ENCODE measurements around the gene TBC1D13.
"Not testable (repeated sequence)": the region's sequence is repeated elsewhere in the genome, so short reads cannot be mapped to it uniquely, and the experiment has no call there.

Gene TBC1D13

DNA sequence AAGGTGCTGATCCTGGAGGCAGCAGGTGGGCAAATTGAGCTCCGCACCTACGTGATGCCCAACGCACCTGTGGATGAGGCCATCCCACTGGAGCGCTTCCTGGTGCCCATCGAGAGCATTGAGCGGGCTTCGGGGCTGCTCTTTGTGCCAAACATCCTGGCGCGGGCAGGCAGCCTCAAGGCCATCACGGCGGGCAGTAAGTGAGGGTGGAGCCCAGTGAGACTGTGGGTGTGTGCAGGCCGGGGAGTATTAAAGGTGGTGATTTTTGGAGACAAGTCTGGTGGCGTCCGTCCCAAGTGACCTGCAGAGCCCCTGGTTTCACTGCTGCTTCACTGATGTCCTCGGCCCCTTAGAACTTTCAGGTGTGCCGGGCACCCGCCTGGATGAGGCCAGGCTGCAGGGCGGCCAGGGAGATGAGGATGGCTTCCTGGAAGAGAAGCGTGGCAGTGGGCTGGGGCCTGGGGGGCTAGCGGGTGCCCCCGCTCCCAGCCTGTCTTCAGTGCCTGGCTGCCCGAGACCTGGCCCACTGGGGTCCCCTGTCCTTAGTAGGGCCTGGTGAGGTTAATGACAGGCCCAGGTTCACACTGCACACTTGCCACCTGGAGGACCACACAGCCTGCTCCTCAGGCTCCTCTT is 35.5 kb downstream of the TBC1D13 start:
- no peak for DNase-seq

DNA sequence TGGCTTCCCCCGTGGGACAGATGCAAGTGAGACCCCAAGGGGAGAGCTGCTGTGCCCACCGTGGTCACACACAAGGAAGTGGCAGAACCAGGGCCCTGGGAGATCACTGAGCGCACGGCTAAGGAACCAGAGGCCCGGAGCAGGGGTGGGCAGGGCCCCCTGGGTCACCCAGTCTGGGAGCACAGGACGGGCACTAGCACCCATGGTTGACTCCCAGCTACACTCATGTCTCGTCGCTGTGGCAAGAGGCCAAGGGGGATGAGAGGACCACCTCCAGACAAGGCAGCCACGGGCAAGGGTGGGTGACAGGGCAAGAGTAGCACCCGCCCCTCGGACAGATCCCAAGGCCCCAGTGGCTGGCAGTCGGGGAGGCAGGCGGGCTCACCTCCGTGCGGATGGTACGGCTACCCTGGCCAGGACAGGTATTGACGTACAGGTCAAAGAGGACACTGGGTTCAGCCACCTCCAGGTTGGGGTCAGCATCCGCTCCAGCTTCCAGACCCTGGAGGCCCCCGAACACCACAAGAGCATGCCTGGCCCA is 36.4 kb downstream of the TBC1D13 start:
- no peak for DNase-seq

DNA sequence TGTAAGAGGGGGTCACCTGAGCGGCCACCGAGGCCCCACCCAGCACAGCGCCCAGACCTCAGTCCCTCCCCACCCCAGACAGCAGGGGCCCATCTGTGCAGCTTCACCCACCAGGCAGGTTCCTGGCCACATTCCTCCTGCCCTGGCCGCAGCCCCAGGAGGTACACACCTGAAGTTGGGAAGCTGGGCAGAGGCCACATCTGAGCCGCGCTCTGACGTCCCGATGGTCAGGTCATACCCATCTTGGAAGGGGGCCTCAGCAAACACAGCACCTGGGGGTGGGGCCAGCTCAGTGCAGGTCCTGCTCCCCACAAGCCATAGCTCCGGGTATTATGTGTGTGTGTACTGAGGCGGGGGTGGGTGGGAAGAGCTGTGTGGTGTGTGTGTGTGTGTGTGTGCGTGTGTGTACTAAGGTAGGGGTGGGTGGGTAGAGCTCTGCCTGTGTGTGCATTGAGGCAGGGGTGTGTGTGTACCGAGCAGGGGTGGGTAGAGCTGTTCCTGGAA is 36.9 kb downstream of the TBC1D13 start:
- DNase-seq = no peak

DNA sequence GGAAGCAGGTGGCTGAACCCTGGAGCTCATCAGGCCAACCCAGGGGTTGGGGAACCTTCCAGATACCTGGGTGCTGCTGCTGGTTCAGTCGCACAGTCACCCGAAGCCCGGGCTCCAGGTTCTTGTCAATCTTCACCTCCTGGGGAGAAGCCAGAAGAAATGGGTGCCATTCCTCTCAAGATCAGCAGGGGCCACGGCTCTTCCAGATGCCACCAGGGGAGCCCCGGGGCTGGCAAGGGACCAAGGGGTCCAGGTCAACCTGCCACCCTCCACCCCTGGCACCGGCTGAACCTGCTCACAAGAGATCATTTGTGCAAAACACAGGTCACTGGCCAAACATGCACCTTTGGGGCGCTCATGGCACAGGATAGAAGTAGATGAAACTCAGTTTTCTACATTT is 37.9 kb downstream of the TBC1D13 start:
- DNase-seq = no peak

DNA sequence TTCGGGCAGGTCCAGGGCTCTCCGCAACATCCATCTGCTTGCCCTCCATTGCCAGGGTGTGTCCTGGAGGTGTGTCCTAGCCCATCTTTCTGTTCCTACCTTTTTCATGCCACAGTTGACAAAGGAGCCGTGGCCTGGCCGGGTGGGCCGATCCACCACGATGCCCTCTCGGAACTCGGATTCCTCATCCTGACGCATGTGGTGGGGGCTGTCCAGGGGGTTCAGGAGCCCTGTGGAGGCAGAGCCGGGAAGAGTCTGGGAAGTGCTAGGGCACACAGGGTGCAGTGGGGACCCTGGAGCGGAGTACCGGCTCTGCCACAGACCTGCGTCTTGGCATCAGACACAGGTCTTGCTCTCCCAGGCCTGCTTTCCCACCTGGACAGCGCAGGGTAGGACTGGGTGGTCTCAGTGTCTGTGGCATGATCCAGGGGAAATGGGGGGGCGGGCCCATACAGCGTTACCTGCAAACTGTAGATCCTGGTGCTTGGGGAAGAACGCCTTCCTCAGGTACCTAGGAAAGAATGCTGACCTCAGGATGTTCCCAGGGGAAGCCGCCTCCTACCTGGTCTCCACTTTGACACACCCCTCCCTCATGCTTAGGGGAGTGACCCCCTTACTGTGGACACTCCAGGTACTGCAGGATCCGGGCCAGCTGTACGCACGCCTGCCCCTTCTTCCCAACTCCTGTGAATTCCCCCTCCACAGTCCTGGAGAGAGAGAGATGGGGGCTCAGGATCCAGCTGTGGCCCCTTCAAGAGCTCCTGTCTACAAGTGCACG is 39.1 kb downstream of the TBC1D13 start:
- no peak for DNase-seq

GRCh38 chr9:128828267-128828666 is 41.2 kb downstream of the TBC1D13 start:
- DNase-seq = no peak

- no peak for DNase-seq
These were observed 41.8 kb downstream of the TBC1D13 start for GRCh38 chr9:128828719-128829452.

DNA sequence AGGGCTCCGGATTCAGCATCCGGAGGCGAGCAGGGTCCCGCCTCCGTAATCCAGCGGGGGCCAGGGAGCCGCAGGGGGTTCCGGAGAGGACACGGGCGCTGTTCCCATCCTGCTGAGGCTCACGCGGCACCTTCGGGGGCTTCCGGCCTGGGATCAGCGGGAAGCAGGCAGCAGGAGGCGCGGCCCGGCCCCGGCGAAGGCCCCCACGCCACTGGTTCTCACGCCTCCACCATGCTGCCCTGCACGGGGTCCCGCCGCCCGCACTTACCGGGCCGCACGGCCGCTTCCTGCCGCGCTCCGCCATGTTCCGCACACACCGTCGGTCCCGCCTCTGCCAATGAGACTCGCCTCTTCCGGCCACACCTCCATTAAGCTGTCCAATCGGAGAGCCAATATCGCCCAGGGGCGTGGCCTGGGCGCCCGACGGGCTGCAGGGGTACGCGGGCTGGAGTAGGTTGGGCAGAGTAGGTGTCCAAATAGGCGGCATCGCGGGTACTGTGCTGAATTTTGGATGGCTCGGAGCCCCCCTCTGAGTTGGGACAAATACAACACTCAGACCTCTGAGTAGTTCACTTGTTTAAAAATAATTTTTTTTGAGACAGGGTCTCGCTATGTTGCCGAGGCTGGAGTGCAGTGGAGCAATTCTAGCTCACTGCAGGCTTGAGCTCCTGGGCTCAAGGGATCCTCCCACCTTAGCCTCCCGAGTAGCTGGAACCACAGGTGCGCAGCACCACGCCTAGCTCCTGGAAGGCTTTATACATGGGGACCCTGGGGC is 42.6 kb downstream of the TBC1D13 start, which contains the start of gene SPOUT1:
TSS of gene SPOUT1 (minus strand) at position 318 of the 775 bp plus-strand sequence. CDS start at position 304, 14 bp downstream.
- peak; percentile 70 to 88 (median 78) for DNase-seq

DNA sequence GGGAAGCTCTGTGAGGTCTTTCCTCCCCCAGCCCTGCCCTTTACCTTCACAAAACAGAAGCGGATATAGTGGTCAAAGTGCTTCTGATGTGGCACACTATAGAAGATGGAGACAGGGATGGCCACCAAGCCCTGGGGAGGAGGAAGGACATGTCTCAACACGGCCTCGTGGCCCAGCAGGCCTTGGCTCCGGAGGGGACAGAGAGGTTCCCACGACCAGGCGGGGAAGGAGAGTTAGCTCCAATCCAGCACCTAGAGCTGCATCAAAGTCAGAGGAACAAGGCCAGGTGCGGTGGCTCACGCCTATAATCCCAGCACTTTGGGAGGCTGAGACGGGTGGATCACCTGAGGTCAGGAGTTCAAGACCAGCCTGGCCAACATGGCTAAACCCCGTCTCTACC is 46.6 kb downstream of the TBC1D13 start:
- no peak for DNase-seq

DNA sequence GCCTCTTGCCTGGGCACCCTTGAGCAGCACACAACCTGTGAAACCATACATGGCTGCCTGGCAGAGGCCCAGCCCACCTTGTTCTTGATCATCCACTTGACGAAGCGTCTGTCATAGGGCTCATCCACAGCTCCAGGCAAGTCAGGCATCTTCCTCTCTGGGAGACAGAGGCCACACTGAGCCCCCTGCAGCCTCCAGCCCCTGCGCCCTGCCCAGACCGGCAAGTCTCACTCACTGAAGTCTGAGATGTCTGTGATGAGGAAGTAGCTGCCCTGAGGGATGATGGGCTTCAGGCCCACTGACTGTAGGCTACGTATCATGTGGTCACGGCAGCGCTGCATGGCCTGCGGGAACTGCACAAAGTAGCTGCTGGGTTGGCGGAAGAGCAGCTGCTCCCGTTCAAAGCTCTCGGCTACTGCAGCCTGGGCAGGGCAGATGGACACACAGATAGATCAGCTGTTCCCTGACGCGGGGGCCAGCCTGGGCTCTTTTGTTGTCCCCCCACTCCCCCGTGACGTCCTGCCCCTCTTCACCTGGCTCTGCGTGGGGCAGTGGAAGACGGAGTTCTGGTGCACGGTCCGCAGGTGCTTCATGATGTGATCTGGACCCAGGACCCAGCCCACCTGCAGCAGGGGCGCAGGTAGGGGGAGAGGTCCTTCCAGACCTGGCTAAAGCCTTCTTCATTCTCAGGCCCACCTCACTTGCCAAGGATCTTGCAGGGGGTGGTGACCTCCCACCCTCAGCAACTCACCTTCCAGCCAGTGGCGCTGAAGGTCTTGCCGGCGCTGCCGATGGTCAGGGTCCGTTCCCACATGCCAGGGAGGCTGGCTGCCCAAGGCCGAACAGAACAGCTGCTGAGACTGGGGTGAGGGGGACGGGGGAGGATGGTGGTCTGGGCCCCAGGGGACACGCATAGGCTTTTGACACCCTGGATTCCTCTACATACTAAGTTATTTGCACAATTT is 48.5 kb downstream of the TBC1D13 start:
- no peak for DNase-seq

GRCh38 chr9:128836509-128837145 is 49.6 kb downstream of the TBC1D13 start:
- no peak for DNase-seq

- DNase-seq = no peak
These were observed 51.3 kb downstream of the TBC1D13 start for GRCh38 chr9:128838338-128838737.

DNA sequence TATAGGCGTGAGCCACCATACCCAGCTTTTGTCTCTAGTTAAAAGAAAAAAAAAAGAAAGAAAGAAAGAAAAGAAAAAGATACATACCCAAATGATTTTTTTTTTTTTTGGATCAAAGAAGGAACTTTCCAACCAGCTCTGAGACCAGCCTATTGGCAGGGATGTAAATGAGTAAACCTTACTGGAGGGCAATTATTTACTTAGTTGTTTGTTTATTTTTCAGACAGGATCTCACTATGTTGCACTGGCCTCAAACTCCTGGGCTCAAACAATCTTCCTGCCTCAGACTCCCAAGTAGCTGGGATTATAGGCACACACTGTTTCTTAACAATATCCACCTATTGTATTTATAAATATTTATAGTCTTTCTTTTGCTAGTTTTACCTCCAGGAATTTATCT is 53.5 kb downstream of the TBC1D13 start:
- no peak for DNase-seq

- DNase-seq = no peak
These were observed 54.8 kb downstream of the TBC1D13 start for GRCh38 chr9:128841694-128842492.

- DNase-seq = not testable (repeated sequence)
These were observed 56.1 kb downstream of the TBC1D13 start for GRCh38 chr9:128843171-128843570.

GRCh38 chr9:128845186-128845931 is 58.3 kb downstream of the TBC1D13 start:
- no peak for DNase-seq

GRCh38 chr9:128846680-128847030 is 59.6 kb downstream of the TBC1D13 start:
- no peak for DNase-seq

DNA sequence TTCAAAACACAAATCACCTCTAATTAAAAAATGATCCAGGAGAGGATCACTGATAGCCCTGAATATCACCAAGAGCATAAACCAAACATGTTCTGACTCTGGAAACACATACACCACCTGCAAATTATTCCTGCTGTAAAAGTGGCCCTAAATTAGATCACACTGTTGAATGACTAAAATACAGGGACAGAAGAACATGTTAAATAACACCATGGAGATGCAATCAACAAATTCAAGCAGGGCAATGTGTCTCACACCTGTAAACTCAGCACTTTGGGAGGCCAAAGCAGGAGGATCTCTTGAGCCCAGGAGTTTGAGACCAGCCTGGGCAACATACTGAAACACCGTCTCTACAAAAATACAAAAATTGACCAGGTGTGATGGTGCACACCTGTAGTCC is 60.8 kb downstream of the TBC1D13 start:
- DNase-seq = no peak

DNA sequence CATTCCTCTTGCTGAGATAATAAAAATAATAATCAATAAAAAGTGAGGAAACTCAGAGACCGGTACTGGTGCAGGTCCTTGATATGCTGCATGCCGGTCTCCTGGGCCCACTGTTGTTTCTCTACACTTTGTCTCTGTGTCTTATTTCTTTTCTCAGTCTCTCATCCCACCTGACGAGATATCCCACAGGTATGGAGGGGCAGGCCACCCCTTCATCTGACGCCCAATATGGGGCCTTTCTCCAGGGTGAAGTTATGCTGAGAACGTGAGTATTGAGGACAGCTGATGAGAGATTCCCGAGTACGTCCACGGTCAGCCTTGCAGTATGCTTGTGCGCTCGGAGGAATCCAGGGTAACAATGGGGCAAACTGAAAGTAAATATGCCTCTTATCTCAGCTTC is 64.0 kb downstream of the TBC1D13 start:
- DNase-seq = not testable (repeated sequence)
